ENCODE results near the gene PIM2.

GRCh38 chrX:48918301-48918642 is 552 bp downstream of the PIM2 start:
- TF ChIP-seq MAZ (IDR thresholded peaks at IDR 0.05; ENCODE audit: borderline replicate concordance, low read depth, low read length) (no peak), CTCF (conservative IDR thresholded peaks at IDR 0.05; ENCODE audit: low read depth, low read length) (no peak), RAD21 (IDR thresholded peaks at IDR 0.05; ENCODE audit: low read length) (no peak), POLR2A (IDR thresholded peaks at IDR 0.05; ENCODE audit: low read depth, low read length) (no peak), USF2 (IDR thresholded peaks at IDR 0.05; ENCODE audit: low read depth, low read length) (no peak), RCOR1 (IDR thresholded peaks at IDR 0.05; ENCODE audit: insufficient replicate concordance, low read length) (no peak), BHLHE40 (IDR thresholded peaks at IDR 0.05; ENCODE audit: low read depth, low read length) (no peak), NFE2L2 (IDR thresholded peaks at IDR 0.05; ENCODE audit: low read depth, low read length) (no peak), CHD1 (IDR thresholded peaks at IDR 0.05; ENCODE audit: low read depth, low read length) (no peak), ELK1 (IDR thresholded peaks at IDR 0.05; ENCODE audit: borderline replicate concordance, low read depth, low read length) (no peak), CEBPB (IDR thresholded peaks at IDR 0.05; ENCODE audit: low read depth, low read length) (no peak), MAFK (IDR thresholded peaks at IDR 0.05; ENCODE audit: low read depth, low read length) (no peak), FOS (IDR thresholded peaks at IDR 0.05; ENCODE audit: low read depth, low read length) (no peak), SMC3 (IDR thresholded peaks at IDR 0.05; ENCODE audit: low read depth, low read length) (no peak)
